Endothelial cell of umbilical vein (primary cell): ENCODE data around the gene RIC1. TPM values are rescaled to one million over a fixed set of nuclear protein-coding genes. Genes with fewer than 3 reads are reported as not detected.

Experiments used
- BruUV-seq: library from RNA; stranded (reverse); fragments of 400-500 nt; replicated peaks from 2 replicates; lab custom pipeline; 2021; lab: Mats Ljungman, UMichigan
- CTCF ChIA-PET: fragments of 300-600, 350-600 bp; sonication (Branson Sonifier 250); formaldehyde crosslinking; loops from one replicate; lab custom pipeline; 2021; ENCODE audit warnings: antibody characterized with exemption, inconsistent platforms; lab: Charles Lee
- POLR2A ChIA-PET: fragments of 300-600, 350-600 bp; sonication (Branson Sonifier 250); formaldehyde crosslinking; loops from one replicate; lab custom pipeline; 2021; ENCODE audit warnings: antibody characterized with exemption, inconsistent platforms; lab: Charles Lee
- DNase-seq: peaks from one replicate; pipeline ENCODE4 v3.0.0-alpha.2; 2011; ENCODE audit warnings: low read depth, low spot score
- FAIRE-seq: peaks from 2 replicates; lab custom pipeline; 2011; peaks lifted over from hg19 to GRCh38; lab: Jason Lieb, UNC
- H2AFZ ChIP-seq: 2 replicates; pipeline ENCODE4 v1.6.0; 2012; ENCODE audit warnings: low read depth, low read length, control low read depth, inconsistent platforms
- H3K27ac ChIP-seq: 2 replicates; pipeline ENCODE4 v1.5.1; 2011; ENCODE audit warnings: low read depth, mild to moderate bottlenecking, control low read depth, low read length, moderate library complexity; ENCODE audit not compliant: insufficient read depth
- H3K27me3 ChIP-seq, 2 experiments: 2 replicates each; pipeline versions ENCODE4 v1.6.0 to v1.6.1; 2011; ENCODE audit warnings: low read length in 2 of 2, mixed read lengths in 1 of 2; ENCODE audit not compliant: control insufficient read depth in 2 of 2, insufficient read depth in 2 of 2
- H3K36me3 ChIP-seq, 2 experiments: 2 replicates in 1 of 2; 3 replicates in 1 of 2; pipeline ENCODE4 v1.5.1; 2011; ENCODE audit warnings: low read length in 2 of 2, mild to moderate bottlenecking in 1 of 2, moderate library complexity in 1 of 2; ENCODE audit not compliant: control insufficient read depth in 2 of 2, insufficient read depth in 2 of 2; ENCODE audit errors: extremely low read depth in 1 of 2
- H3K4me1 ChIP-seq: 3 replicates; pipeline ENCODE4 v1.5.1; 2011; ENCODE audit warnings: mild to moderate bottlenecking, low read length; ENCODE audit not compliant: control insufficient read depth, insufficient read depth; ENCODE audit errors: extremely low read depth
- H3K4me2 ChIP-seq: 2 replicates; pipeline ENCODE4 v1.6.1; 2011; ENCODE audit warnings: low read length, control low read depth, mixed read lengths; ENCODE audit not compliant: insufficient read depth
- H3K4me3 ChIP-seq, 3 experiments: fragments of 200-600 bp in 1 of 3; sonication (generic), shearing (Covaris generic) in 1 of 3; replicated peaks in 1 of 3; 2 replicates each; pipeline ENCODE4 v1.5.1; 2011 to 2016; ENCODE audit warnings: control low read depth in 3 of 3, low read length in 3 of 3, mild to moderate bottlenecking in 2 of 3, inconsistent platforms in 1 of 3, low read depth in 1 of 3, moderate library complexity in 1 of 3; ENCODE audit not compliant: insufficient read depth in 1 of 3
- H3K79me2 ChIP-seq: 2 replicates; pipeline ENCODE4 v1.6.0; 2012; ENCODE audit warnings: low read length, inconsistent platforms; ENCODE audit not compliant: control insufficient read depth, insufficient read depth
- H3K9ac ChIP-seq: replicated peaks from 2 replicates; pipeline ENCODE3; 2011; ENCODE audit warnings: low read length, control low read depth; ENCODE audit not compliant: insufficient read depth; ENCODE audit errors: extremely low read depth
- H3K9me1 ChIP-seq: replicated peaks from 3 replicates; pipeline ENCODE4 v1.6.0; 2011; ENCODE audit warnings: mild to moderate bottlenecking, low read length; ENCODE audit not compliant: control insufficient read depth, insufficient read depth; ENCODE audit errors: extremely low read depth
- H3K9me3 ChIP-seq: replicated peaks from 2 replicates; pipeline ENCODE4 v1.5.1; 2012; ENCODE audit warnings: low read length, inconsistent platforms; ENCODE audit not compliant: control insufficient read depth, insufficient read depth
- H4K20me1 ChIP-seq: replicated peaks from 2 replicates; pipeline ENCODE3; 2011; ENCODE audit warnings: mild to moderate bottlenecking, low read length; ENCODE audit not compliant: control insufficient read depth, insufficient read depth; ENCODE audit errors: extremely low read depth
- EZH2 ChIP-seq: IDR thresholded peaks from 2 replicates; pipeline ENCODE4 v1.6.1; 2012; ENCODE audit warnings: borderline replicate concordance, low read depth, mild to moderate bottlenecking, moderate library complexity, low read length, inconsistent platforms; ENCODE audit not compliant: severe bottlenecking
- FOS ChIP-seq: IDR thresholded peaks from 2 replicates; pipeline ENCODE4 v1.6.1; 2011; ENCODE audit warnings: mild to moderate bottlenecking, low read length, moderate library complexity, borderline replicate concordance; ENCODE audit not compliant: insufficient read depth
- GATA2 ChIP-seq: IDR thresholded peaks from 2 replicates; pipeline ENCODE4 v1.7.0; 2011; ENCODE audit warnings: low read depth, mild to moderate bottlenecking, moderate library complexity, mixed read lengths, low read length; ENCODE audit not compliant: insufficient read length, insufficient read depth
- JUN ChIP-seq: IDR thresholded peaks from 2 replicates; pipeline ENCODE4 v1.6.1; 2011; ENCODE audit warnings: borderline replicate concordance, low read depth; ENCODE audit not compliant: insufficient read length, insufficient read depth
- MYC ChIP-seq: IDR thresholded peaks from one replicate; pipeline ENCODE4 v1.6.1; 2011; ENCODE audit warnings: mild to moderate bottlenecking, low read depth, low read length
- POLR2A ChIP-seq: IDR thresholded peaks from 2 replicates; pipeline ENCODE4 v1.6.1; 2012; ENCODE audit warnings: low read depth, mild to moderate bottlenecking, control low read depth, low read length
- POLR2AphosphoS5 ChIP-seq: IDR thresholded peaks from 2 replicates; pipeline ENCODE4 v1.6.1; 2012; ENCODE audit warnings: low read depth, mild to moderate bottlenecking, control low read depth, low read length, moderate library complexity; ENCODE audit not compliant: insufficient read depth
- dilution Hi-C: fragments of 300-500 bp; cut with MboI; formaldehyde crosslinking; loops from one replicate; pipeline ENCODE4 v1.15.0; 2019; ENCODE audit warnings: low sequenced_read_pairs; ENCODE audit not compliant: extremely low pct_ligation_motif_present
- intact Hi-C: fragments of 100-400 bp; cut with micrococcal nuclease; formaldehyde crosslinking; loops from one replicate; pipeline ENCODE4 v1.10.0; 2022
- polyA plus RNA-seq, 4 experiments: library from polyadenylated mRNA; depleted of rRNA in 3 of 4; stranded (reverse) in 3 of 4; unstranded in 1 of 4; fragments of >200 nt; gene quantifications; 2 replicates each; pipeline versions ENCODE4 v1.2.1 to v1.2.3, GENCODE V29; 2011 to 2012; ENCODE audit warnings: missing spikeins in 1 of 4
- total RNA-seq: library from RNA; stranded (reverse); gene quantifications from 2 replicates; pipeline ENCODE4 v1.2.3, GENCODE V29; 2021
- TF ChIP-seq, protein P1 (sequence below), 2 donors: IDR thresholded peaks; 1 replicate in 1 of 2; 2 replicates in 1 of 2; pipeline ENCODE4 v1.5.1; 2011; ENCODE audit warnings: low read length in 2 of 2, mild to moderate bottlenecking in 2 of 2, moderate library complexity in 2 of 2, control low read depth in 1 of 2, inconsistent platforms in 1 of 2, low read depth in 1 of 2; ENCODE audit not compliant: insufficient read depth in 1 of 2; ENCODE audit errors: extremely low read depth in 1 of 2
- TF ChIP-seq, protein P2 (sequence below): IDR thresholded peaks from 2 replicates; pipeline ENCODE4 v1.6.1; 2011; ENCODE audit not compliant: insufficient read depth, insufficient read length

Gene RIC1
- total and polyA plus RNA-seq, 2 donors (not counting 3 experiments of a cell fraction or from before 2014, with no cell fraction given), result 14.0 to 23.5 TPM

DNA sequence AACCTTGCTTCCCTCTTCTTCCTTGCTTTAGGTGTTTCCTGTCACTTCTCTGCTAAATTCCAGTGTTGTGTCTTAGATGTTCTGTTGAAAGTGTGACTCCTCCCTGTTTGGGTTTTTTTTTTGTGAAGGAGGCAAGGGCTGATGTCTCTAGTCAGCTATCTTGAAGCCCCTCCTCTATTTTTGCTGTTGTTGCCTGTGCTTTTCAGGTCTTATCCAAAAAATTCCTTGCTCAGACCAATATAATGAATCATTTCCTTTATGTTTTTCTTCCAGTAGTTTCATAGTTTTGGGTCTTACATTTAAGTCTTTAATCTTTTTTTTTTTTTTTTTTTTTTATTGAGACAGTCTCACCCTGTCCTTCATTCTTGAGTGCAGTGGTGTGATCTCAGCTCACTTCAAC, 22.3 kb downstream of the RIC1 start:
- Histone ChIP-seq H3K9ac (no peak overlapping the region), H3K9me1 (no peaks in the 10 kb centered on the region), H3K79me2 (peaks cover 81% of the 10 kb centered on the region), H3K36me3 (no peaks in the 10 kb centered on the region), H3K9me3 (no peaks in the 10 kb centered on the region), H3K27ac (no peak overlapping the region), H2AFZ (no peak overlapping the region), H3K4me3 (no peak overlapping the region), H4K20me1 (peaks cover 2% of the 10 kb centered on the region), H3K27me3 (no peaks in the 10 kb centered on the region), H3K4me1 (peaks cover 6% of the 10 kb centered on the region), H3K4me2 (no peak overlapping the region)
- peak; percentile 18 for FAIRE-seq
- no peak for TF ChIP-seq MYC
- no peak for TF ChIP-seq POLR2AphosphoS5
- TF ChIP-seq POLR2A, result no peak
- no peak for TF ChIP-seq FOS
- TF ChIP-seq GATA2, result no peak
- TF ChIP-seq, protein P1, sequence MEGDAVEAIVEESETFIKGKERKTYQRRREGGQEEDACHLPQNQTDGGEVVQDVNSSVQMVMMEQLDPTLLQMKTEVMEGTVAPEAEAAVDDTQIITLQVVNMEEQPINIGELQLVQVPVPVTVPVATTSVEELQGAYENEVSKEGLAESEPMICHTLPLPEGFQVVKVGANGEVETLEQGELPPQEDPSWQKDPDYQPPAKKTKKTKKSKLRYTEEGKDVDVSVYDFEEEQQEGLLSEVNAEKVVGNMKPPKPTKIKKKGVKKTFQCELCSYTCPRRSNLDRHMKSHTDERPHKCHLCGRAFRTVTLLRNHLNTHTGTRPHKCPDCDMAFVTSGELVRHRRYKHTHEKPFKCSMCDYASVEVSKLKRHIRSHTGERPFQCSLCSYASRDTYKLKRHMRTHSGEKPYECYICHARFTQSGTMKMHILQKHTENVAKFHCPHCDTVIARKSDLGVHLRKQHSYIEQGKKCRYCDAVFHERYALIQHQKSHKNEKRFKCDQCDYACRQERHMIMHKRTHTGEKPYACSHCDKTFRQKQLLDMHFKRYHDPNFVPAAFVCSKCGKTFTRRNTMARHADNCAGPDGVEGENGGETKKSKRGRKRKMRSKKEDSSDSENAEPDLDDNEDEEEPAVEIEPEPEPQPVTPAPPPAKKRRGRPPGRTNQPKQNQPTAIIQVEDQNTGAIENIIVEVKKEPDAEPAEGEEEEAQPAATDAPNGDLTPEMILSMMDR (IDR thresholded peaks at IDR 0.05; ENCODE audit: extremely low read depth in 1 of 2, insufficient read depth in 1 of 2, low read depth in 1 of 2, low read length in 2 of 2), result no peak
- TF ChIP-seq EZH2, result no peak
- TF ChIP-seq JUN, result no peak
- TF ChIP-seq, protein P2, sequence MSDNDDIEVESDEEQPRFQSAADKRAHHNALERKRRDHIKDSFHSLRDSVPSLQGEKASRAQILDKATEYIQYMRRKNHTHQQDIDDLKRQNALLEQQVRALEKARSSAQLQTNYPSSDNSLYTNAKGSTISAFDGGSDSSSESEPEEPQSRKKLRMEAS, result no peak
- intact Hi-C loops, result no loop called here
- no TSS peak for BruUV-seq
- POLR2A ChIA-PET, result no interaction called here
- CTCF ChIA-PET, result no interaction called here
- dilution Hi-C loops, result no loop called here
- peak; percentile 18 for DNase-seq
